Stimulated activated naive CD4-positive, alpha-beta T cell treated with Interleukin-2 at 50 U/mL for 16 hours (primary cell): ENCODE data around the gene BAHCC1.

ENCODE experiments used
- DNase-seq: peaks from one replicate; lab custom pipeline; 2025; lab: John Stamatoyannopoulos, UW

Gene BAHCC1

DNA sequence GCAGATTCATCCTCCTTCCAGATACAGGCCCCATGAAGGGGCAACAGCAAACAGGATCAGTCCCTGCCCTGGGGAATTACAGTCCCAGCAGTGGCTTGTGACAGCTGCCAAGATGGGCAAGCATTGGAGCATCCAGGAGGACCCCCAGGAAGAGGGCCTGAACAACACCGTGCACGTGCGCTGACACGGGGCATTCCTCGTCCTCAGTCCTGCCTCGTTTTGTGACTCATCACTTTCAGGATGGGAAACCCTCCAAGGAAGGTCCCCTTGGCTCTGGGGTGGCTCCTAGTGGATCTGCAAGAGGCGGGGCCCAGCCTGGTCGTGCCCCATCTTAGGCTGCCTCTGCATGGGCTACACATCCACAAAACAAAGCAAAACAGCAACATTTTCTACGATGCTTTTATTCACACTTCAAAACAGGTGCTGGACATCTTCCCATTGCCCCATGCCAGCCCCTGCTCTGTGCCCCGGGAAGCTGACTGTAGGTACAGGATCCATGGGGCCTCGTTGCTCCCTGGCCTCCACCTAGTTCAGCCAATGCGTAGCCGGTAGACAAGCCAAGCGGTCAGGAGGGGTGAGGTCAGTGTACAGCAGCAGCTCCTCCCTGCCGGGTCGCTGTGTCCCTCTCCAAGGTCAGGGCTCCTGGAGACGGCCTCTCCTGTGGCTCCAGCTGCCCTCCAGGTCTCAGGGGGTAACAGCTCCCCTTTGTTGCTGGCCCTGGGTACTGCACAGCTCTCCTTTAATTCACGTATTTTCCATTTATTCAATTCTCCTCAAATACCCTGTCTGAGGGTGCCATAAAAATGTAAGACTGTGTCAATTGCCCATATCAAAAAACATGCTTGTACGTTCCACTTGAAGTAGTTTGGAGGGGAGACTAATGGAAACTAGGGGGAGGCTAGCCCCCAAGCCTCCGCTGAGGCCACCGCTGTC is 85.1 kb downstream of the BAHCC1 start:
- no peak for DNase-seq

DNA sequence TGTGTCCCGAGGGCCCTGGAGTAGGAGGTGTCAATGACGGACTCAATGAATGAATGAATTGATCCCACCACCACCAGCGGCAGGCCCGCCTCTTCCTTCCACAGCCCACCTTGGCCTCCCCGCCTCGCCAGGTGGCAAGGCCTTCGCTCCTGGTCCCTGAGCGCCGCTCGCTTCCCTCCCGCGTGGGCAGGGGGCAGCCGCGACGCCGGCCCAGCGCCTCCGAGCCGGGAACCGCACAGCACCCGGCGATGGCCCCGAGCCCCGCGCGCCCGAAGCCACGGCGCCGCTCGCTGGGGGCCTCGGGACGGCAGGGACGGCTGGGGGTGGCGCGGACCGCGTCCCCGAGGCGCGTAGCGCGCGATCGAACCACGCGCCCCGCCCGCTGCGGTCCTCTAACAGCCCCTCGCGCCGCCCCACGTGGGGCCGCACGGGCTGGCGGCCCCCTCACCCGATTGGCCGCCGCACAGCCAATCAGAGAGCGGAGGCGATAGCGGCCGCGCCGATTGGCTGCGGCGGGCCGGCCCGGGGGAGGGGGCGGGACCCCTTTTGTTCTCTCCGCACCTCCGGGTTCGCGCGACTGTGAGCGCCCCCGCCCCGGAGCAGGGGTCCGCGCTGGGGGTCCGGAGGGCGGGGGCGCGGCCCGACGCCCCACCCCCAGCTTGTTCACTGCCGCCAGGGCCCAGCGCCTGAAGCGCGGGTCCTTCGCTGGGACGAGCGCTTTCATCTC is 86.0 kb downstream of the BAHCC1 start:
- peak; percentile 28 for DNase-seq

DNA sequence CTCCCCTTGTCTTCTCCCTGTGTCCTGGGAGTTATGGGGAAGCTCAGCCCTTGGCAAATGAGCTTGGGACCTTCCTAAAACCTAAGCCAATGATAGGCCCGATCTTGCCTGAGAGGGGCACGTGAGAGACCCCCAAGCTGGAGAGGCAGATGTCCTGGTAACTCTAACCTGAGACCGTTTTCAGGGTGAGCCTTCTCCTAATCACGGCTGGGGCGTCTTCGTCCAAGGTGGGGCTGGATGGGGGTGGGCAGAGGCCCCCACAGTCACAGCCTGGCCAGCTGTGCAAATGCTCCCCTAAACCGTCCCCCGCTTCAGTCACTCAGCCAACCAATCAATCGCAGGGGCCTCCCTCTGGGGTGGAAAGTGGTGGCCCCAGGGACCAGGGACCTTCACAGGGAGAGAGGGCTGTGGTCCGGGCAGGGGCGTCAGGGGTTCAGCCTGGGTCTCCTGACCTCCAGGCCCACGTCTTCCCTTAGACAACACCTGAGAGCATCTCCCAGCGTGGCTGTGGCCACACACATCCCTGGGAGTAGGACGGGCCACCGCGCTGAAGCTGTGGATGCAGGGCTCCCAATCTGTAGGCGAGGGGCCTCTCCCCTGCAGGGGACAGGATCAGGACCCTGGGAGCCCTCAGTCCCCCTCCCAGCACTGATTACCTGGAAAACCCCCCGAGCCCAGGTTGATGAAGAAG is 86.7 kb downstream of the BAHCC1 start:
- no peak for DNase-seq

DNA sequence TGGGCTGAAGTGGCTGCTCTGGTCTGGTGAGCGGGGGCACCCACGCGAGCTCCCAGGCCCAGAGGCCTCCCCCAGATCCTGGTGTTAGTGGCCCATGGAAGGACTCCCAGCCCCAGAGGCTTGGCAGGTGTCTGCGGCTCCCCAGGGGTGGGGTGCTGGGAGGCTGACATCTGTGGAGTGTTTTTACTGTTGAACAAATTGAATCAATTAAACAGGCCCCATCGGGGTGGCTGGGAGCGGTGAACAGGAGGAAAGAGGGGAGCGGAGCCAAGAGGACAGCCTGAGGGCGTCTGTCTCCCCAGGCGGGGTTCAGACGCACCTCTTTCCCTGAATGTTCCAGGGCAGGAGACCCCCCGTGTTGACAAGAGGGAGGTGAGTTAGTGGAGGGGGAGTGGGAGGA is 87.4 kb downstream of the BAHCC1 start:
- DNase-seq: no peak

DNA sequence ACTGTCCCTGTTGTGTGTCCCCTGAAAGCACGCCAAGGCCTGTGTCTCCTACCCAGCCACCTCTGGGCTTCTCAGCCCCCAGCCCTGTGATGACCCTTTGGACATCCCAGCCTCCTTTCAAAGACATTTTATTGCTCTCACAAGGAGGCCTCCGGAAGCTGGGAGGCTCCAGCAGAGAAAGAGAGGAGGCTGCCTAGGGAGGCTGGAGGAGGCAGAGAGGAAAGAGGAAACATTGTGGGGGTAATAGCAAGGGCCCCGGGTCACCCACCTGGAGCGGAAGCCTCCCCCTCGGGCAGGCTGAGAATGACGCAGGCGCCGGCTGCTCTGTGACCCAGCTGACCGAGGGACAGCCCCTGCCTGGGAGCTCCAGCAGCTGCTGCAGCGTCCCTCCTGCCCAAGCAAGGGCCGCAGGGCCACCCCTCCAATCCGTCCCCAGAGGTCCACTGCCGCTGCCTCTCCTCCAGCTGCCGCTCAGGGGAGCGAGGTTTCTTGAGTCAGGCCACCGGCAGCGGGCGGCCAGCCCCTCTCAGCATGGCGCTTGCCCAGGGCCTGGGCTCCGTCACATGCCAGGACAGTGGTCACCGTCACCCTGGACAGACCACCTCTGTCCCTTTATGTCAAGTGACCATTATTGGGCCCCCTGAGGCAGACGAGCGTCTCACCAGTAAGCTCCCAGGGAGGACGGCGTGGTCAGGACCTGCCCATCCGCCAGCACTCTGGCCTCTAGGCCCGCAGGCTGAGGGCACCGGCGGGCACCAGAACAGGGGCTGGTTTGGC is 88.0 kb downstream of the BAHCC1 start:
- DNase-seq: no peak

DNA sequence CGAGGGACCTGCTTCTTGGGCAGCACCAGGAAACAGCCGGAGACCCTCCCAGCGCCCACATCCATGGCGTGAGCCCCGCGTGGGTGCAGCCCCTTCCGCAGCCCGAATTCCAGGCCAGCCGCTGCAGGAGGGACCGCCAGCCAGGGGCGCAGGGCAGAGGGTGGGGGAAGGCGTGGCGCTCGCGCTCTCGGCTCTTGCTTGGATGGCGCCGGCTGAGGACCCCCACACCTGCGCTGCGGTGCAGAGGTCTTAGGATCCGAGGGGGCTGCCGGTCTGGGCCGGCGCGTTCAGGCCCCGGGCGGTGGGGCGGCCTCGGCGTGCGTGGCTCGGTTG is 88.6 kb downstream of the BAHCC1 start:
- no peak for DNase-seq

DNA sequence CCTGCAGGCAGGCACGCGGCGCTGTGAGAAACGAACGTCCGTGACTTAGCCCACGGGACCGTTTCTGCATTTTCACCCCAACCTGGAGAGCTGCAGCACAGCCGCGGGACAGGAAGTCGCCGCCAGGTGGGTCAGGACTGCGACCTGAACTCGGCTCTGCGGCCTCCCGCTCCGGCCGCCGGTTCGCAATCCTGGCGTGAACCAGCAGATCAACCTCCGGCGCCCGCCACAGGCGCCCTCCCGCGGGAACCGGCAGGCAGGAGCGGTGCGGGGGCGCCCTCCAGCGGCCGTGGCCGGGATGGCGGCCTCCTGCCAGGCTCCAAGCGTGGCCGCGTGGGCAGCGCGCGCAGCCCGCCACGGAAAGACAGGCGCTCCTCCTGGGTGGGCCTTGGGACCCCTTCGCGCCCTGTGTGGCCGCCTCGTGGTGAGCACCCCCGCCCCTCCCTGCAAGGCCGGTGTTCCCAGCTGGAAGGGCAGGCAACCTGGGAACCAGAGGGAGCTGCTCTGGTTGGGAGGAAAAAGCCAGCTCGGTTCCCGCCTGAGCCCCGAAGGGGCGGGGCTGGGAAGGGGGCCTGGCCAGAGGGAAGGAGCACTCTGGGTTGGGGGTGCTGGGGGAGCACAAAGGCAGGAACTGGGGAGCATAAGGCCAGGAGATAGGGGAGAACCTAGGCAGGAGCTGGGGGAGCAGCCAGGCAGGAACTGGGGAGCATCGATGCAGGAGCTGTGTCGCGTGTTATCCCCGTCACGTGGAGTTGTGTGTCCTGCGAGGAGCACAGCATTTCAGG is 89.1 kb downstream of the BAHCC1 start:
- DNase-seq: peak; percentile 82

DNA sequence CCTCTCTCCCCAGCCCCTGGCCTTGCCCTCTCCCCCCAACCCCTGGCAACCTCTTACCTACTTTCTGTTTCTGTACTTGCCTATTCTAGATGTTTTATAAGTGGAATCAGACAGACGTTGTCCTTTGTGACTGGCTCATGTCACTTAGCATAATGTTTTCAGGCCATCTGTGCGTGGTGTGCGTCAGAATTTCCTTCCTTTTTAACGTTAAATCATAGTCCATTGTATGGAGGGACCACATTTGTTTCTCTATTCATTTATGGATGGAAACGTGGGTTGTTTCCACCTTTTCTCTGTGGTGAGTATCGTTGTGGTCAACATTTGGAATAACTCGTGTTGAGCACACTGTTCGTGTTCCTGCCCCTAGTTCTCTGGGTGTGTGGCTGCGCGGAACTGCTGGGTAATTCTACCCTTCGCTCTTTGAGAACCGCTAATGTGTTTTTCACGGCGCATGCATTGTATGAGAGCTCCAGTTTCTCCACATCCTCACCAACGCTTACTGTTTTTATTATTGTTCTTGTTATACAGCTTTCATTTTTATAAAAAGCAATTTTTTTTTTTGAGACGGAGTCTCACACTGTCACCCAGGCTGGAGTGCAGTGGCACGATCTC is 91.0 kb downstream of the BAHCC1 start:
- no peak for DNase-seq

DNA sequence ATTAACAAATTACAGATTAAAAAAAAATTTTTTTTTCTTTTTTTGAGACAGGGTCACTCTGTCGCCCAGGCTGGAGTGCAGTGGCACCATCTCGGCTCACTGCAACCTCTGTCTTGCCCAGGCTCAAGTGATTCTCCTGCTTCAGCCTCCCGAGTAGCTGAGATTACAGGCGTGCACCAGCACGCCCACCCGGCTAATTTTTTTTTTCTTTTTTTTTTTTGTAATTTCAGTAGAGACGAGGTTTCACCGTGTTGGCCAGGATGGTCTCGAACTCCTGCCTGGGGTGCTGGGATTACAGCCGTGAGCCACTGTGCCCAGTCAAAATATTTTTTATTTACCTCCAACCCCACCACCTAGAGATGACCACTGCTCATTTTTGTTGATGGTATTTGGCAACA is 91.8 kb downstream of the BAHCC1 start:
- no peak for DNase-seq

DNA sequence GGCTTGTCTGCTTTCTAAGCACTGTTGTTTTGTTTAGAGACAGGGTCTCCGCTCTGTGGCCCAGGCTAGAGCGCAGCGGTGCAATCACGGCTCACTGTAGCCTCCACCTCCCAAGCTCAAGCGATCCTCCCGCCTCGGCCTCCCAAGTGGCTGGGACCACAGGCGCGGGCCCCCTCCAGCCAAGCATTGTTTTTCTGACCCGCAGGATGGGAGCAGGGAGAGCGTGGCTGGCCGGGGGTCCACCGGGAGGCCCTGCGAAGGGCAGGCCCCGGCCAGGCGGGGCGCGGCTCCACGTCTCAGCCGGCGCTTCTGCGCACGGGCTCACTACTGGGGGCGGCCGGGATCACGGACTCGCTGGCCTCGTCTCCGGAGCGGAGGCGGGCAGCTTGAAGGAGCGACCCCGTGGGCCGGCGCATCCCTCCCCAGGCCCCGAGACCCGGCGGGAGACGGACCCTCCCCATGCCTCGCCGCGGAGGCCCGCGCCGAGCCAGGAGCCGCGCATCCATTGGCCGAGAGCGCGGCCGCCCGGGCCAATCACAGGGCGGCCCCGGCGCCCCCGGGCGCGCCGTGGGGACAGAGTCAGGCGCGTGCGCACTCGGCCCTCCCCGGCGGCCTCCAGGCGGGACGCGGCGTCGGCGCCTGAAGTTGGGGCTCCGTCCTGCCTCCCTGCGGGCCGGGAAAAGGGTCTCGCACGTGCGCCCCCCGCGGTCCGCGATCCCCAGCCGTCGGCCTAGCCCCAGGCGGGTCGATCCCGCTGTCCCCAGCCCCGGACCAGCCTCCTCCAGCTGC is 92.4 kb downstream of the BAHCC1 start:
- peak; percentile 71 for DNase-seq

DNA sequence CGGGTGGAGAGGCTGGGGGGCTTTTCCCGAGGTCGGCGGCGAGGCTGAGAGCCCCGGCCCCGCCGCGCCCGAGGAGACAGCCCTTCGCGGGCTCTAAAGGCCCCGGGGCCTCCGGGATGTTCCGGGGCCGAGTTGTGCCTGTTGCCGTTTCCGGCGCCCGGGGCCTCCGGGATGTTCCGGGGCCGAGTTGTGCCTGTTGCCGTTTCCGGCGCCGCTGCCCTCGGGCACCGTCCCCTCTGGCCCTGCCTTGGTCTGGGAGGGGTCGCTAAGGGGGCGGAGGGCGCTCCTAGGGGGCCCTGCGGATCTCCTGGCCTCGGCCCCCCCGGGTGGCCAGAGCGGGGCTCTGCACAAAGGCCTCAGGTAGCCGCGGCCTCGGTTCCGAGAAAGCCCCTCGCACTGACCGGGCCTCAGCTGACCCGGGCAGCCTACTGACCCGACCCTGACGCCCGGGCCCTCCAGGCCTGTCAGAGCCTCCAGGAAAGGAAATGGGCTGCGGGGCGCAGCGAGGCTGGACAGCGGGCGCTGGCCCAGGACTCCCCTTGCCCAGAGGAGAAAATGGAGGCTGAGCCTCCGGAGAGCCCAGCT is 93.1 kb downstream of the BAHCC1 start:
- DNase-seq: no peak

DNA sequence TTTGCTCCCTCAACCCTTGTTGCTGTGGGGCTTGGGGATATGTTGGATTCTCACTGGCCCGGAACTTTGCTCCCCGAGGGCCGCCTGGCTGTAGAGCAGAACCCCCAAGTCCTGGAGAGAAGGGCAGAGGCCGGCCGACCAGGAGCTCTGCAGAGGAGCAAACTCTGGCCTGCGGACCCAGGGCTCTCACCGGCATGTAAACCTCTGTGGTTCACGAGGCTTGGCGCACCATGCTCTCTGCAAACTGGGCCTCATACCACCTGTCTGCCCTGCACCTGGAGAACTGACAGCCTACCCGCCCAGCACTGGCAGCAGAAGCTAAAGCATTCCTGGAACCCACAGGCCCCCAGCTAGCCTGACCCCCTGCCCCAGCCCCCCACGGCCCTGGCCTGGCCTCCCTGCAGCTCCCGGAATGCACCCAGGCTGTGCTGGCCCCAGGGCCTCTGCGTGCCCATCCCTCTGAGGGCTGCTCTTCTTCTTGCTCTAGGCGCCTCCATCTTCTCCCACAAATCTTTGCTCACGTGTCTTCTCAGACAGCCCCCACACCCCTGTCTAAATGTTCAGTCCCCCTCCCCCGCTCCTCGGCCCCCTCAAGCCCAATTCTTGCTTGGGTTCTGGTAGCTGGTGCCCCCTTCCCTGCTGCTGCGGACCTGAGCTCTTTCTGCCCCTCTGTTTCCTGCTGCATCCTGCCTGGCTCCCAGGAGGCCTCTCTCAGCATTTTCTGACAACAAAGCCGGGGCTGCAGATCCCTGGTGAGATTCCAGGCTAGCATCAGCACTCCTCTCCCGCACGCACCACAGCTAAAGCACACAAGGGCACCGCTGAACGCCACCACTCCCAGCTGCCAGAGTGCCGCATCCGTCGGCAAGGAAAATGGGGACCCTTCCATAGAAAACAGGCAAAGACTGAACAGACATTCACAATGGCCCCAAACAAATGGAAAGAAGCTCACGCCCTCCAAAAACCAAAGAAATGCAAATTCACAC is 94.0 kb downstream of the BAHCC1 start:
- no peak for DNase-seq

DNA sequence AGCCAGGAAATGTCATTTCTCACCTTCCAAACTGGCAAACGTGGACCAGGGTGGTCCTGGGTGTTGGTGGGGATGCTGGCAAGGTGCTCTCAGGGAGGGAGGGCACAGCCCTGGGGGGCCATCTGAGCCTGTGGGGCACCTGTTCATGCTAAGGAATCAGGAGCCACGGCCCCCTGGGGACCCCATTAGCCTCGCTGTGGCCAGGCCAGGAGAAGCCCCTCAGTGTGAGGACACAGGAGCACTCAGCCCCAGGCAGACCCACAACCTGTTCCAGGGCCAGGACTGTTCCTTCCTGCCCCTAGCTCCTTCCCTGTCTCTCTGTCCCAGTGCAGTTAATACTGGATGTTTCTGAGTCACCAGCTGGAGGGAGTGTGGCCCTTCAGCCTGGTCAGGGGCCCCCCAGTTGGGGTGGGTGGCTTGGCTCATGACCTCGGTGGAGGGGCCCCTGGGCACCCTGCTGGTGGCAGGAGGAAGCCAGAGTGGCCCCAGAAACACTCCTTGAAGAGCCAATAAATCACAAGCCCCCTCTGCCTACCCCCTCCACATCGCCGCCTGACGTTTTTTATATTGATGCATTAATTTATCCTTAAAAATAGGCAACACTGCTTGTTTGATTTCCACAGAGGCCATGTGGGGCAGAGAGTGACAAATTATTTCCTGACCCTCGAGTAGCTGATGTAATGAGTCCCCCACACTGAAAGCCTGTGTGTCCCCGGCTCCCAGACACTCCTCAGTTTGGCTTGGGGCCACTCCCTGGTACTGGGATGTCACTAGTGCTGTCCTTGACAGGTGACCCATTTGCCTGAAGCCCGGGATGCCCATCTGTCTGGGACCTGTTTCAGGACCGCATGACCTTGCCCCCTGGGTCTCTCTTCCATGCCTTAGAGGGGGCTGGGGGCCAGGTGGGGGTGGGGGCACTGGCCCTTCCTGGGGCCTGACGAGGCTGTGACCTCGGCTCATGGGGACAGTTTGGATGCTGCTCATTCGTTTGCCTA is 95.0 kb downstream of the BAHCC1 start:
- no peak for DNase-seq

DNA sequence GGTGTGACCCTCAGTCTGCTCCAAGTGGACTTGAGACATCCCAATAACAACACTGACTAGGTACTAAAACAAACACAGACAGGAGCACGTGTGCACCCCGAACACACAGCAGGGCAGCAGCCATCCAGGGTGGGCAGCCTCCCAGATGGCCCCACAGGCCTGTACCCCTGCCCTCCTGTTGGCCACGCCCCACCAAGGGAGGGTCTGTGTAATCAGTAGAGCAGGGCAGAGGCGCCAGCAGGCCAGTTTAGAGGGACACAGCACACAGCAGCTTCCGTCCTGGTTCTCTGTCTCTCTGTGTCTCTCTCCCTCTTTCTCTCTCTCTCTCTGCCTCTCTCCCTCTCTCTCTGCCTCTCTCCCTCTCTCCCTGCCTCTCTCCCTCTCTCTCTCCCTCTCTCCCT is 95.9 kb downstream of the BAHCC1 start:
- DNase-seq: no peak

DNA sequence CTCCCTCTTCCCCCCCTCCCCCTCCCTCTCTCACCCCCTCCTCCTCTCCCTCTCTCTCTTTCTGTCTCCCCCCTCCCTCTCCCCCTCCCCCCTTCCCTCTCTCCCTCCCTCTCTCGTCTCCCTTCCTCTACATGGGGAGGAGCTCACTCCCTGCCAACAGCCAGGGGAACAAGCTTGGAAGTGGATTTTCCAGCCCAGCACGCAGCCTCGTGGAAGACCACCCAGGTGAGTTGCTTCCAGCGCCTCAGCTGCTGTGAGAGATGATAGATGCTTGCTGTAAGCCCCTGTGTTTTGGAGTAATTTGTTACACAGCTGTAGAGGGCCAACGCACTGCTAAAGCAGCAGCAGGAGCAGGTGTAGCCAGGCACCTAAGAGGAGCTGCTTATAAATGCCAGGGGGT is 96.5 kb downstream of the BAHCC1 start:
- DNase-seq: no peak

DNA sequence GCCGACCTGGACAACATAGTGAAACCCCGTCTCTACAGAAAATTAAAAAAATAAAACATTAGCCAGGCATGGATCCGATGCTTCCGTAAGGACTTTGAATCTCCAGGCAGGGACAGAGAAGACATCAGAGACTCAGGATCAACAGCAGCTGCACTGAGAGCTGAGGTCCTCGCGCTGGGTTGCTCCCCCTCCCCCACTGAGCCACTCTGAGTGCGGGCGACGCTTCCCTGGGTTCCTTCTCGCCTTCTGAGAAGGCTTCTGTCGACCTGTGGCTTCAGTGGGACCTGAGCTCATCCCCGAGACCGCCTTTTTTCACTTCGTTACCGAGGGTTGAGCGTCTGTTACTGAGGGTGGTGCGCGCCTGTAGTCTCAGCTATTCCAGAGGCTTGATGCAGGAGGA is 96.9 kb downstream of the BAHCC1 start:
- no peak for DNase-seq

DNA sequence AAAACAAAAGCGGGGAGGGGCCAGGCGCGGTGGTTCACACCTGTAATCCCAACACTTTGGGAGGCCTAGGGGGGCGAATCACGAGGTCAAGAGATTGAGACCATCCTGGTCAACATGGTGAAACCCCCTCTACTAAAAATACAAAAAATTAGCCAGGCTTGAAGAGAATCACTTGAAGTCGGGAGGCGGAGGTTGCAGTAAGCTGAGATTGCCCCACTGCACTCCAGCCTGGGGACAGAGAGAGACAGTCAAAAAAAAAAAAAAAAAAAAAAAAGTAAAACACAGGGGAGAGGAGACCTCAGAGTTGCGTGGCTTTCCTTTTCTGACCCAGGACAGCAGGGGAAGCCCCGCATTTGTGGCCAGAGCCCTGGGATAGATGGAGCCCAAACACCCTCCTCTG is 97.4 kb downstream of the BAHCC1 start:
- no peak for DNase-seq
